Muscle of back (tissue), 11 donors: ENCODE data around the gene UVRAG. TPM values are rescaled to one million over a fixed set of nuclear protein-coding genes. Genes with fewer than 3 reads are reported as not detected.

Experiments
- DNase-seq, 3 donors: peaks; one replicate each; pipeline versions ENCODE4 v3.0.0 to v3.0.0-alpha.2; 2013
- polyA plus RNA-seq, 10 donors: library from polyadenylated mRNA; unstranded; fragments of 120-200 nt; gene quantifications; one replicate each; pipeline ENCODE4 v1.2.1, GENCODE V29; 2013; ENCODE audit not compliant: insufficient read length in 10 of 10

Gene UVRAG
- polyA plus RNA-seq, 10 donors, result 7.6 to 11.1 (median 9.7) TPM

- DNase-seq, result no peak
Observed at GRCh38 chr11:76143274-76143673, 328.3 kb downstream of the UVRAG start.

DNA sequence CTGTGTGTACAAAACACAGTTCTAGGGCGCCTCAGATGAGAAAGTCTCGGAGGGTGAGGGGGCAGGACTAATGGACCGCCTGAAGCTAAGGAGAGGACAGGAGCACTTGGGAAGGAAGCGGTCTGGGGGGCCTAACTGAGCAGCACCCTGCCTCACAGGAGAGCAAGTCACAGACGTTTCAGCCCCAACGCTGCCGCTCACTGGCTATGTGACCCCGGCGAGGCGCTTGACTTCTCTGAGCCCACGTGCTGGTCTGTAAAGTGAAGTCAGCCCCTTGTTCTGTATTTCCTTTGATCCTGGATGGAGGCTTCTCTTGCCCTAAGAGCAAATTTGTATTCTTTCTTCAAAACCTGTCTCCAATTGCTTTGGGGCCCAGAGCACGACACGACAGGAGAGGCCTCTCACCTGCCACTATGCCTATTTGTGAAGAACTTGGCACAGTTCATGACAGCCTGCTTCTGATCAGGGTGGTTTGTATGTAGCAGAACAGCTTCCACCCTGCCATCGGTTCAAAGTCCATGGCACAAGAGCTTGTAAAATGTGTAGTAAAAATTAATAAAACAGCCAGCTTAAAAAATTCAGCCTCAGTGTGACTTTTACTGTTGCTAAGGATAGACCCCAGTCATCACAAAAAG is 332.2 kb downstream of the UVRAG start:
- no peak for DNase-seq

GRCh38 chr11:76148231-76148630 is 333.2 kb downstream of the UVRAG start:
- no peak for DNase-seq

DNA sequence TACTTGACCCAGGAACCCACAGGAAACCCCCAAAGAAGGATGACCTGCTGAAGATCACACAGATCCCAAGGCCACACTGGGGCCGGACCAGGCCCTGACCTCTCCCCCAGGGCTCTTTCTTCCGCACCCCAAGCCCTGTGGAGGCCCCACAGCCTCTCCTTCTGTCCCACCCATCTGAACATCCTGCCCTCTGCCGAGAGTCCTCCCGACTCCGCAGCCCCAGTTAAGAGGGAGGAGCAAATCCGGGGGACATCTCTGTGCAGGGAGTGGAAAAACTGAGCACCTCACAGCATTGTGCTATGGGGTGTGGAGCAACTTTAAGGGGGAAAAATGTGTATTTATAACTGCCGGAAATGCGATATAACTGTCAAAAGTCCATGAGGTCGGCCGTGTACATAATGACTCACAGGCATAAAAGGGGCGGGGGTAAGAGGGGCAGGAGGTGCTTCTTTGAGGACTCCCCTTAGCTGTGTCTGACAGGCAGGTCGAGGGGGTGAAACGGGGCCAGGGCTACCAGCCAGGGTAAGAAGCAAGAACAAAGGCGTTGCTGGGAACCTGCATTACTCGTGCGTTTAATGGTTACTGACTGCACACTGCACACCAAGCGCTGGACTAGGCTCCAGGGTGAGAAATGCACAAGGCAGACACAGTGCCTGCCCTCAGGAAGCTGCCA is 334.1 kb downstream of the UVRAG start:
- DNase-seq, result no peak

DNA sequence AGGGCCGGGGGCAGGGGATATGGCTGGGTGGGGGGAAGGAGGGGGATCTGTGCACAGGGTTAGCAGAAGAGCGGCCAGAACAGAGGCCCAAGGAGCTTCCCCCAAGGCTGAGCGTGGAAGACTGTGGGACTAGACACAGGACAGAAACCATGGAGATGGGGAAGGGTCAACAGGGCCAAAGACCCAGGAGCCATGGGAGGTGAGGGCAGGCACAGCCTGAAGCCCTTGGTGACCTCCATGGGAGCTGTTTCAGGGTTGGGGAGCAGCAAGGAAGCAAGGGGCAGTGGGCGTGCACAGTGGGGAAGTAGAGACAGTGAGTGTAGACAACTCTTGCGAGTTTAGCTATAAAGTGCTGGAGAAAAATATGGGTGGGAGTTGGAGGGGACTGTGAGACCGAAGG is 334.7 kb downstream of the UVRAG start:
- no peak for DNase-seq

DNA sequence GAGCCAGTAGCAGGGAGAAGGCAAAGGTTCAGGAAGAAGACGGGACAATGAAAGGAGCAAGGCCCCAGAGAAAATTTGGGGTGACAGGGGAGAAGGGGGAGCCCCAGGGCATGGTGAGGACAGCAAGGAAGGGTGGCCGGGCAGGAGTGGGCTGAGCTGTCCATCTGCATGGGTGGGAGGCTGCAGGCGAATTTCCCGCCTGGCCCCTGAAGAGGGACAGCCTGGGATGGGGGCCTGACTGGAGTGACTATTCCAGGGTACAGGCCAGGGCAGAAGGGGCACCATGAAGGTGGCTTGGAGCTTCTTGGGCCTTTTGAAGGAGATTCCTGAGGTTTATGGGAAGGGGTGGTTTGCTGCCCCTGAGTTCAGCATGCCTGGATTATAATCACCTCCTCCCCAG is 335.1 kb downstream of the UVRAG start:
- DNase-seq, result no peak

GRCh38 chr11:76151556-76152085 is 336.6 kb downstream of the UVRAG start:
- DNase-seq, result no peak

DNA sequence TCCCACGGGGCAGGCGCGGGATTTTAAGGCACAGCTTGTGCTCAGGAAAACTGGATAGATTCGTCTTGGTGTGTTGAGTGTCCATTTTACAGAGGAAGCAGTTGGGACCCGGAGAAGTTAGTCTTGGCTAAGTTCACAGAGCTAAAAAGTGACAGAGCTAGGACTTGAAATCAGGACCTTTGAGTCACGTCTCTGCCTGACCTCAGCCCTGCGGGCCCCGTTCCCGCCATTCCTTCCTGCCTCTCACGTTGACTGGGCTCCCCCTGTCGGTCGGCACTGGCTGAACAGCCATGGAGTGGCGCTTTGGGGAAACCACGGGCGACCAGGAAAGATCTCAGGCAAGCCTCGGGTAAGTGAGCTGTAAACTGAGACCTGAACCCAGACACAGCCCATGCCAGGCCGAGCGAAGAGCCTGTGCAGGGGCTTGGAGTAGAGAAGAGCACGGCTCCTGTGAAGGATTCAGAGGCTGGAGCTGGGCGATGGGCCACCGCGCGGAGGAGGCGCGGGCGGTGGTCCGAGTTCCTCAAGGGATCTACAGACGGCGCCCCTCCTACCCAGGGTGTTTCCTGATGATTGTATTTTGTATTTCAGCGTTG is 337.2 kb downstream of the UVRAG start:
- DNase-seq, result peak; percentile 69 to 88 (median 80)

GRCh38 chr11:76152741-76153570 is 337.9 kb downstream of the UVRAG start:
- no peak for DNase-seq

DNA sequence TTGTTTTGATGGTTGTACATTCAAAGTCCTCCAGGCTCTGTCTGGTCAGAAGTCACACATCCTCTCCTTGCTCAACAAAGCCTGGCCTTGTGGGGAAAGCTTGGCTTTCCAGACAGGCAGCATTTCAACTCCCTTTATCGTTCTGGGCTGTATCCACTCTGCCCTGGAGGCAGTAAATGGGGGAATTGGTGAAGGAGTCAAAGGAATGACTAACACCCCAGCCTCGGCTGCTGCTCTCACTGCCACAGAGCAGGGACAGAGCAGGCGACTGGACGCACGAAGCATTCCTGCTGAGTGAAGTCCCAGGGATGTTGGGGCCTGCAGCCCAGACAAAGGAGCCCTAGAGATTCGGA is 338.5 kb downstream of the UVRAG start:
- no peak for DNase-seq

GRCh38 chr11:76155500-76156227 is 340.7 kb downstream of the UVRAG start:
- no peak for DNase-seq

- peak; percentile 41 to 87 (median 67) for DNase-seq
Observed at GRCh38 chr11:76156971-76157427, 342.0 kb downstream of the UVRAG start.

GRCh38 chr11:76157891-76158290 is 342.9 kb downstream of the UVRAG start:
- no peak for DNase-seq

- no peak for DNase-seq
Observed at GRCh38 chr11:76158394-76159302, 343.6 kb downstream of the UVRAG start.

DNA sequence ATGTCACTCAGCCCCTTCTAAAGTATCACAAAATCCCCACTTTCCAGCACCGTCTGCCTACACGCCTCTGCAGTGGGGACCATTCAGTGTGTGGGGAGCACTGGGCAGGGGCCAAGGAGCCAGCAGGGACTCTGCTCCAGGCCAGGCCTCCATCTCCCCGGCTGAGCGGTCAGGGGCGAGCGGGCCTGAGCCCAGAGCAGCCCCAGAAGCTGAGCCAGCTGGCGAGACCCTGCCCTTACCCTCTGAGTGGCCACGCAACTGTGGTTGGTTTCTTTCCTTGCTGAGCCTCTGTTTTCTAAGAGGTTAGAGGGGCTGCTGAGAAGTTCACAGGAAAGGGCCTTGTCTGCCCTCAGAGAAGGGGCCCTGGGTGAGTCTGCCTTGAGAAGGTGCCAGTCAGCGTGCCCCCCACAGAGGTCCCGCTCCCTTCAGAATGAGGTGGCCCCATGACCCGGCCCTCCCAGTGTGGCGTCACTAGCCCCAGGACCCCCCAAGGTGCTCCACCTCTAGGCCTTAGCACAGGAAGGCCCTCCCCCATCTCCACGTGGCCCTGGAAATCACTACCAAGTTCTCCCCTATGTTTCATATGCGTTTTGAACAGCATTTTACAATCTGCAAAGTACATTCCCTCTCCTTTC is 344.4 kb downstream of the UVRAG start:
- no peak for DNase-seq

DNA sequence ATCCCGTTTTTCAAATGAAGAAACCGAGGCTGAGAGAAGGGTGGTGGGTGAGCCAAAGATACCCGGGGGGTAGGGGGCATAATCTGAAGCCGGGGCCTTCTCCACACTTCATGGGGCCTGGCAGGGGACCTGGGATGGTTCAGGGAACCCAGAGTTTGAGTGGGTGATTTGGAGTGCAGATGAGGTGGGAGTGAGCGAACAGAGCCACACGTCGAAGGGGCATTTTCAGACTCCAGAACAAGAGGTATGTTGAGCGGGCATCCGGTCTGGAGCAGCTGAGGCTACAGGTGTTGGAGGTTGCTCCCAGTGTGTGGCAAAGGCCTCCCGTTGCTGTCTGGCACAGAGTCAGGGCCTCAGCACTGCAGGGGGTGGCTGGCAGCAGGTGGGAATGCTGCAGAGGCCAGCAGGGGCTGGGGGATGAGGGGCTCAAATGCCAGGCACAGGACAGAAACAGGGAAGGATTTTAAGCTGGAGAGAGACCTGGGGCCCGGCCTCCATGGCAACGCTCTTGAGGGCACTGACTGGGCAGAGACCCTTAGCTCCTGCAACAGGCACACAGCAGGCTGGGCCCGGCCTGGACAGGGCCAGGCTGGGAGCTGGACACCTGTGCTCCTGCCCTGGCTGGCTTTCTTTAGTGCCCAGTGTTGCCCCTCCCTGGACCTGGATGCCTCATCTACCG is 345.1 kb downstream of the UVRAG start:
- DNase-seq, result no peak

DNA sequence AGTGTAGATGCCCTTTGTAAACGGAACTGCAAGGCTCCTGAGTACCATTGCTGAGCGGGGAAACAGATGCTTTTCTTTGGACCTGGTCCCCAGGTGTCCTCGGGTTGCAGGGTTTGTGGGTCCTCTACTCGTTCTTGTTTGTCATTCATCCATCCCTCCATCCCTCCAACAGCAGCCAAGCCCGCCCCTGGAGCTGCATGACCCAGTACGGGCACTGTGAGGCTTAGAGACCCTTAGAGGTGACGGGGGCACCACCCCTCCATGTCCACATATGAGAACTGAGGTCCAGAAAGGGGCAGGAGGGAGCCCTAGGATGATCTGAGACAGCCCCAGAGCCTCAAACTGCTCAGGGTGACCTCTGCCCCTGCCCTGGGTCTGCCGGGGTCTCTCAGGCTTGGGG is 345.8 kb downstream of the UVRAG start:
- no peak for DNase-seq

DNA sequence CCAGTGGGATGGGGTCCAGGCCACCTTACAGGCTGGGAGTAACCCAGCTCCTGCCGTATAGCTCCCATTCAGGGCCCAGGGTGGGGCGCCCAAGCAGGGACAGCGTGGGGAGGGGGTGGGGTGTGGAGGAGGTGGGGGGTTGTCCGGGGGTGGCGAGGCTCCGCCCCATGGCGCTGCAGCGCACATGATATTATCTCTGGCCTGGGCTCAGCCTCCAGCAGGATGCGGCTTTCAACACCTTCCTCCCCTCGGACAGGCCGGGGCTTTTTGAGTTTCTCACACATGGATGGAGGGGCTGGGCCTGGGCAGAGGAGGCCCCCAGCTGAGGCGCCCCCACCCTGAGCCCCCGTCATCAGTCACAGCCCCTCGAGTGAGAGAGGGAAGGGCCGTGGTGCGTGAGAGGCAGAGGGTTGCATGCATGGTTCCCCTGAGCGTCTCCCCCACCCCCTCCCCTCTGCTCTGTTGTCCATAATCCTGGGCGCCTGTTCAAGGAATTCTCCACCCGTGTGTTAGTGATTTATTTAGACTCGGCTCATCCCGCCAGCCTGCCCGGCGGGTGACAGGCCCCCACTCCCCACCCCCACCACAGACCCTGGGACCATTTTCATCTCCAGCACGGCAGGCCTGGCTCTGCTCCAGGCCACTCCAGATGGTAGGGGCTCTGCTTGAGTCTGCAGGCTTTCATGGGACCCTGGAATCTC is 346.4 kb downstream of the UVRAG start:
- DNase-seq, result peak; percentile 54 to 87 (median 67)
